NCI-H128 (cell line): ENCODE data around the gene KLC4.
A peak's percentile ranks its signal among the peaks of the same experiment; 100 is the strongest.
"Not testable (repeated sequence)": the region's sequence is repeated elsewhere in the genome, so short reads cannot be mapped to it uniquely, and the experiment has no call there.

Experiments used
- DNase-seq: peaks from one replicate; lab custom pipeline; 2025; ENCODE audit not compliant: unreplicated experiment; lab: John Stamatoyannopoulos, UW

Gene KLC4

GRCh38 chr6:43090559-43090956 lies 31.1 kb downstream of the KLC4 start:
- peak; percentile 7 for DNase-seq

GRCh38 chr6:43091020-43091419 lies 31.6 kb downstream of the KLC4 start:
- DNase-seq = no peak

- DNase-seq = no peak
Measured at GRCh38 chr6:43091436-43091991, 32.1 kb downstream of the KLC4 start.

GRCh38 chr6:43092635-43093034 lies 33.2 kb downstream of the KLC4 start:
- DNase-seq = no peak

GRCh38 chr6:43093436-43094289 lies 34.2 kb downstream of the KLC4 start:
- DNase-seq = no peak

- no peak for DNase-seq
Measured at GRCh38 chr6:43095939-43096338, 36.5 kb downstream of the KLC4 start.

- no peak for DNase-seq
Measured at GRCh38 chr6:43096451-43097097, 37.1 kb downstream of the KLC4 start.

- DNase-seq = no peak
Measured at GRCh38 chr6:43097098-43097489, 37.7 kb downstream of the KLC4 start.

GRCh38 chr6:43097502-43097901 lies 38.1 kb downstream of the KLC4 start:
- no peak for DNase-seq

GRCh38 chr6:43101497-43101896 lies 42.1 kb downstream of the KLC4 start:
- no peak for DNase-seq

GRCh38 chr6:43103253-43103876 lies 43.9 kb downstream of the KLC4 start:
- DNase-seq = no peak

GRCh38 chr6:43105538-43106222 lies 46.2 kb downstream of the KLC4 start:
- DNase-seq = no peak

GRCh38 chr6:43107344-43108062 lies 48.1 kb downstream of the KLC4 start:
- no peak for DNase-seq

GRCh38 chr6:43113431-43114260 lies 54.2 kb downstream of the KLC4 start:
- DNase-seq = no peak

GRCh38 chr6:43115365-43115764 lies 55.9 kb downstream of the KLC4 start:
- DNase-seq = no peak

GRCh38 chr6:43117466-43117865 lies 58.0 kb downstream of the KLC4 start:
- DNase-seq = not testable (repeated sequence)

- no peak for DNase-seq
Measured at GRCh38 chr6:43119482-43119881, 60.1 kb downstream of the KLC4 start.

- DNase-seq = no peak
Measured at GRCh38 chr6:43120101-43120763, 60.8 kb downstream of the KLC4 start.
